AG04450 (cell line): ENCODE data around the gene XRCC4. TPM values are rescaled to one million over a fixed set of nuclear protein-coding genes. Genes with fewer than 3 reads are reported as not detected.
A peak's percentile ranks its signal among the peaks of the same experiment; 100 is the strongest.

Experiments used
- CTCF ChIA-PET: fragments of 300-600, 350-600 bp; formaldehyde crosslinking; extraction: SDS; loops from one replicate; lab custom pipeline; 2022; ENCODE audit warnings: antibody characterized with exemption, inconsistent platforms; lab: Charles Lee
- POLR2A ChIA-PET: fragments of 350-600 bp; formaldehyde crosslinking; extraction: SDS; loops from one replicate; lab custom pipeline; 2021; ENCODE audit warnings: antibody characterized with exemption, inconsistent platforms; lab: Yijun Ruan, JAX
- DNase-seq: peaks from one replicate; pipeline ENCODE4 v3.0.0-alpha.2; 2011; ENCODE audit warnings: low read depth, low spot score
- H3K27ac ChIP-seq: one replicate; pipeline ENCODE4 v1.5.1; 2012; ENCODE audit warnings: low read depth, low read length, control low read depth
- H3K27me3 ChIP-seq: one replicate; pipeline ENCODE4 v1.6.0; 2012; ENCODE audit warnings: low read length; ENCODE audit not compliant: control insufficient read depth, insufficient read depth
- H3K4me3 ChIP-seq: 2 replicates; pipeline ENCODE4 v1.5.1; 2011; ENCODE audit warnings: mild to moderate bottlenecking, low read depth, low read length, control low read depth
- H3K9me3 ChIP-seq: 2 replicates; pipeline ENCODE4 v1.5.1; 2012; ENCODE audit warnings: low read length; ENCODE audit not compliant: control insufficient read depth, insufficient read depth
- polyA plus RNA-seq: library from polyadenylated mRNA; depleted of rRNA; stranded (reverse); fragments of >200 nt; gene quantifications from 2 replicates; pipeline ENCODE4 v1.2.3, GENCODE V29; 2011
- TF ChIP-seq, protein P1 (sequence below): IDR thresholded peaks from 2 replicates; pipeline ENCODE4 v1.5.1; 2011; ENCODE audit warnings: low read depth, low read length, control low read depth, inconsistent platforms

XRCC4 gene
- polyA plus RNA-seq, 1 experiment, result 4.2 TPM

DNA sequence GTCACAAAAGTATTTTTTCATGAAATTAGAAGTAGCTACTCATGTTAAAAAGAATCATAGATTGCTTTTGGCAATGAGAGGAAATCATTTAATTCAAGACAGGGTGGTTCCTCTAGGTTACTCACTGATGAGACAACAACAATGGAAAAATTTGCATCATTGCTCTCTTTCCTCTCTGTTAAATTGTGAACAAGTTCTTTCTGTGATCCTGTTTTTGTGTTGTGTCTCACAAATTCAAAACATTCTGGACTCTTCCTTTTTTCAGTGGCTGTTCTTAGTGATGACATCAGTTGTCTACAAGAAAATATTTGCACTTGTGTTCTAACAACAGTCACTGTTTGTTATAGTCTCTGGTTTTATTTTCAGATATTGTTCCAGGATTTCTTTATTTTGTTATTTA, 95.3 kb downstream of the XRCC4 start:
- DNase-seq, result no peak
- Histone ChIP-seq H3K27ac (no peak overlapping the region), H3K9me3 (no peaks in the 10 kb centered on the region), H3K27me3 (no peaks in the 10 kb centered on the region), H3K4me3 (no peak overlapping the region)
- ChIA-PET POLR2A (no interaction called here), CTCF (no interaction called here)
- TF ChIP-seq, protein P1, sequence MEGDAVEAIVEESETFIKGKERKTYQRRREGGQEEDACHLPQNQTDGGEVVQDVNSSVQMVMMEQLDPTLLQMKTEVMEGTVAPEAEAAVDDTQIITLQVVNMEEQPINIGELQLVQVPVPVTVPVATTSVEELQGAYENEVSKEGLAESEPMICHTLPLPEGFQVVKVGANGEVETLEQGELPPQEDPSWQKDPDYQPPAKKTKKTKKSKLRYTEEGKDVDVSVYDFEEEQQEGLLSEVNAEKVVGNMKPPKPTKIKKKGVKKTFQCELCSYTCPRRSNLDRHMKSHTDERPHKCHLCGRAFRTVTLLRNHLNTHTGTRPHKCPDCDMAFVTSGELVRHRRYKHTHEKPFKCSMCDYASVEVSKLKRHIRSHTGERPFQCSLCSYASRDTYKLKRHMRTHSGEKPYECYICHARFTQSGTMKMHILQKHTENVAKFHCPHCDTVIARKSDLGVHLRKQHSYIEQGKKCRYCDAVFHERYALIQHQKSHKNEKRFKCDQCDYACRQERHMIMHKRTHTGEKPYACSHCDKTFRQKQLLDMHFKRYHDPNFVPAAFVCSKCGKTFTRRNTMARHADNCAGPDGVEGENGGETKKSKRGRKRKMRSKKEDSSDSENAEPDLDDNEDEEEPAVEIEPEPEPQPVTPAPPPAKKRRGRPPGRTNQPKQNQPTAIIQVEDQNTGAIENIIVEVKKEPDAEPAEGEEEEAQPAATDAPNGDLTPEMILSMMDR, result no peak

DNA sequence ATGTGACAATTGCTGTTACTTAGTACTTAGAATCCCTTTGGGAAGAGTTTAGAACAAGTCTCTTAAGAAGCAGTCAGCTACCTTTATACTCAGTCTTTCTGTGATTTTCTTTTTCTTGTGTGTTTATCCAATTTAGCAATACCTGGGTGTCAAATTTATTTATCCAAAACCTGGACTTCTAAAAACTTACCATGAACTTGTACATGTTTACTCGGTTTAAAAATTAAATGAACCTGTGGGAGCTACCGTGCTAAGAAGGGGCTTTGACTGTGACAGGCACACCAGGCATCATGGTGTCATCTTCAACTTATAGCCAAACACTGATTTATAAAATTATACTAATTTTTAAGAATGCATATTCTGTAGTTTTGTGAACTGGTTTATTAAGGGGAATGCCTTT, 96.5 kb downstream of the XRCC4 start:
- no peak overlapping the region for H3K4me3 ChIP-seq
- POLR2A ChIA-PET, result no interaction called here
- H3K27me3 ChIP-seq, result no peaks in the 10 kb centered on the region
- DNase-seq, result no peak
- TF ChIP-seq, protein P1, result no peak
- no peak overlapping the region for H3K27ac ChIP-seq
- H3K9me3 ChIP-seq, result no peaks in the 10 kb centered on the region
- CTCF ChIA-PET, result interaction anchor here (0.6 kb wide), 1 partner anchor 474 kb away, joined by 3 read pairs; no protein-coding TSS in a partner anchor

GRCh38 chr5:83177803-83178202, 100.5 kb downstream of the XRCC4 start:
- no peaks in the 10 kb centered on the region for H3K27me3 ChIP-seq
- POLR2A ChIA-PET, result interaction anchor here (0.5 kb wide), 1 partner anchor 32 kb away, joined by 3 read pairs; no protein-coding TSS in a partner anchor
- no peak for DNase-seq
- H3K9me3 ChIP-seq, result no peaks in the 10 kb centered on the region
- TF ChIP-seq, protein P1, result no peak
- no peak overlapping the region for H3K27ac ChIP-seq
- CTCF ChIA-PET, result interaction anchor here (0.6 kb wide), 1 partner anchor 211 kb away, joined by 4 read pairs; no protein-coding TSS in a partner anchor
- no peak overlapping the region for H3K4me3 ChIP-seq

GRCh38 chr5:83179966-83180365, 102.6 kb downstream of the XRCC4 start:
- Histone ChIP-seq H3K27ac (no peak overlapping the region), H3K27me3 (no peaks in the 10 kb centered on the region), H3K9me3 (no peaks in the 10 kb centered on the region), H3K4me3 (no peak overlapping the region)
- peak; percentile 51 for DNase-seq
- TF ChIP-seq, protein P1, result no peak
- POLR2A ChIA-PET, result no interaction called here
- CTCF ChIA-PET, result no interaction called here

GRCh38 chr5:83184534-83184933, 107.2 kb downstream of the XRCC4 start:
- TF ChIP-seq, protein P1, result no peak
- H3K27ac ChIP-seq, result no peak overlapping the region
- ChIA-PET CTCF (no interaction called here), POLR2A (no interaction called here)
- no peak for DNase-seq
- H3K27me3 ChIP-seq, result no peaks in the 10 kb centered on the region
- H3K9me3 ChIP-seq, result no peaks in the 10 kb centered on the region
- no peak overlapping the region for H3K4me3 ChIP-seq
